BLaER1 (cell line): ENCODE data around the gene PDCL3.

ENCODE experiments used
- H3K27ac ChIP-seq: shearing (Covaris generic); formaldehyde crosslinking; 2 replicates; pipeline ENCODE4 v1.8.1; 2022
- H3K27me3 ChIP-seq: shearing (Covaris generic); formaldehyde crosslinking; 2 replicates; pipeline ENCODE4 v1.8.1; 2022
- H3K36me3 ChIP-seq: shearing (Covaris generic); formaldehyde crosslinking; 2 replicates; pipeline ENCODE4 v1.8.1; 2022
- H3K4me1 ChIP-seq: shearing (Covaris generic); formaldehyde crosslinking; 2 replicates; pipeline ENCODE4 v1.8.1; 2022
- H3K4me2 ChIP-seq: shearing (Covaris generic); formaldehyde crosslinking; 2 replicates; pipeline ENCODE4 v1.8.1; 2022
- H3K4me3 ChIP-seq: shearing (Covaris generic); formaldehyde crosslinking; 2 replicates; pipeline ENCODE4 v1.8.1; 2022
- H3K9ac ChIP-seq: shearing (Covaris generic); formaldehyde crosslinking; 2 replicates; pipeline ENCODE4 v1.8.1; 2022
- H3K9me3 ChIP-seq: shearing (Covaris generic); formaldehyde crosslinking; 2 replicates; pipeline ENCODE4 v1.8.1; 2022
- H4K20me1 ChIP-seq: shearing (Covaris generic); formaldehyde crosslinking; 2 replicates; pipeline ENCODE4 v1.8.1; 2022
- Cebpa-rat ChIP-seq: shearing (Covaris generic); IDR thresholded peaks from 2 replicates; pipeline ENCODE4 v1.8.1; 2022

Gene PDCL3

DNA sequence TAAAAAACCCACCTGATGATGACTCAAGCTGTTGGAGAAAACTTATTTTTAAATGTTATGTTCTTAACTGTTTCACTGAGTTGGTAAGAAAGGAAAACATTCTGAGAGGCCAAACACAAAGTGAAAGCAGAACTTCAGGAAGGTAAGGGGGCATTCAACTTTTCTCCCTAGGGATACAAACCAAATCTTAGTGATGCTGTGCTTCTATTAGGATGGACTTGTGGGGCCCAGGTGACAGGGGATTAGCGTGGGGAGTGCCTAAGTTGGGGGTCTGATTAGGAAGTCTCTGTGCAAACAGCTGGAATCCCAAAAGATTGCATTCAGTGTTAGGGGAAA, 18.5 kb downstream of the PDCL3 start:
- TF ChIP-seq Cebpa-rat = no peak
- no peaks in the 10 kb centered on the region for H3K27me3 ChIP-seq

GRCh38 chr2:100584816-100585215, 22.0 kb downstream of the PDCL3 start:
- Histone ChIP-seq H3K9me3 (no peaks in the 10 kb centered on the region), H3K4me3 (no peak overlapping the region), H3K27ac (no peak overlapping the region), H4K20me1 (no peaks in the 10 kb centered on the region), H3K27me3 (no peaks in the 10 kb centered on the region), H3K9ac (no peak overlapping the region), H3K4me2 (no peak overlapping the region), H3K36me3 (no peaks in the 10 kb centered on the region), H3K4me1 (peaks cover 30% of the 10 kb centered on the region)
- TF ChIP-seq Cebpa-rat = no peak

More for the DNA sequence above, 18.5 kb downstream of the PDCL3 start:
- Histone ChIP-seq H3K27ac (peak overlapping the region; percentile 87), H4K20me1 (no peaks in the 10 kb centered on the region), H3K9me3 (no peaks in the 10 kb centered on the region), H3K4me2 (peak overlapping the region; percentile 82), H3K4me3 (peak overlapping the region; percentile 38), H3K36me3 (peaks cover 16% of the 10 kb centered on the region; the same call in 1 of the 2 replicates), H3K4me1 (peaks cover 32% of the 10 kb centered on the region), H3K9ac (peak overlapping the region; percentile 74)

GRCh38 chr2:100588071-100588786, 25.4 kb downstream of the PDCL3 start:
- no peak for TF ChIP-seq Cebpa-rat
- Histone ChIP-seq H3K4me3 (no peak overlapping the region), H3K4me2 (no peak overlapping the region), H3K4me1 (no peaks in the 10 kb centered on the region; the same call in 1 of the 2 replicates), H3K9me3 (no peaks in the 10 kb centered on the region), H3K36me3 (no peaks in the 10 kb centered on the region), H4K20me1 (no peaks in the 10 kb centered on the region), H3K27ac (no peak overlapping the region), H3K9ac (no peak overlapping the region), H3K27me3 (no peaks in the 10 kb centered on the region)

DNA sequence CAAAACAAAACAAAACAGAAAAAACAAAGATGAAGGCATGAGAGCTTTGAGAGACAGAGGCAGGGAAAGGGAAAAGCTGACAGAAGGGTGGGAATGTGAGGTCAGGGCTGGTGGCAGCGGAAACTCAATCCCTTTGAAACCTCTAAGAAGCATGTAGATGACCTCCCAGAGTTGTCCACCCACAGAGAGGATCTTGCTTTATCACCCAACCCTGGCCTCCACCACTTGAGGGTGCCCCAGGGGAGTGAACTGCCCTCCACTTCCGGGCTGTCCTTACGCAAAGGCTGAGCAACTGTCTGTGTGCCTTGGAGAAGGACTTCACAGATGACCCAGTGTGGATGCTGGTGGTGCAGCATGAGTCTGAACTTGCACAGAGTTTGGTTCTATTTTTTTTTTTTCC, 26.7 kb downstream of the PDCL3 start:
- Histone ChIP-seq H3K4me1 (no peaks in the 10 kb centered on the region; the same call in 1 of the 2 replicates), H3K4me3 (no peak overlapping the region), H3K9ac (no peak overlapping the region), H3K27me3 (no peaks in the 10 kb centered on the region), H3K4me2 (no peak overlapping the region), H3K9me3 (no peaks in the 10 kb centered on the region), H4K20me1 (no peaks in the 10 kb centered on the region), H3K27ac (no peak overlapping the region), H3K36me3 (no peaks in the 10 kb centered on the region)
- no peak for TF ChIP-seq Cebpa-rat

DNA sequence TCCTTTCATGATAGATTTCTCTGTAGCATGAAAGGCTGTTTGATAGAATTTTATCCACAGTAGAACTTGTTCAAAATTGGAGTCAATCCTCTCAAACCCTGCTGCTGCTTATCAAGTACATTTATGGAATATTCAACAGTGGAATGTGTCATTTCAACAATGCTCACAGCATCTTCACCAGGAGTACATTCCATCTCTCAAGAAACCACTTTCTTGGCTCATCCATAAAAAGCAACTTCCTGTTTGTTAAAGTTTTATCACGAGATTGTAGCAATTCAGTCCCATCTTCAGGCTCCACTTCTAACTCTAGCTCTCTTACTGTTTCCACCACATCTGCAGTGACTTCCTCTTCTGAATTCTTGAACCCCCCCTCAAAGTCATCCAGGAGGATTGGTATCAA, 29.4 kb downstream of the PDCL3 start:
- Histone ChIP-seq H3K4me3 (no peak overlapping the region), H3K36me3 (no peaks in the 10 kb centered on the region), H3K27me3 (no peaks in the 10 kb centered on the region), H3K27ac (no peak overlapping the region), H3K4me1 (no peaks in the 10 kb centered on the region; the same call in 1 of the 2 replicates), H3K4me2 (no peak overlapping the region), H4K20me1 (no peaks in the 10 kb centered on the region), H3K9me3 (no peaks in the 10 kb centered on the region), H3K9ac (no peak overlapping the region)
- no peak for TF ChIP-seq Cebpa-rat

DNA sequence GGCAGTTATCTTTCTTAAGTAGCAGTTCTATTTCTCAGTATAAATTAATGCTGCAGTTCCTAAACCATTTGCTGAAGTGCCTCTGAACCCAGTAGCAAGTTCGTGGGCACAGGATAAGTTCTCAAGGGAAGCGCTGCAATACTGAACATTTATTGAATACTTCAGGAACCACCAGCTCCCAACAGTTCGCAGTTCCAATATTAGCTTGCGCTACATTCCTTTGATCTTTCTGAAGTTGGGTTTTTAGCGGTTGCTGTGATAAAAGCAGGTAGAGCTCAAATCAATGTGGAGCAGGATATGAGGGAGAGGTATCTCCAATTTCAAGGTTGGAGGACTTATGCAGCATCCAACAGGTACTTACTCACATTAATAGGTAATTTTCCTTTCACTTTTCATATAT, 33.7 kb downstream of the PDCL3 start:
- Histone ChIP-seq H3K9ac (no peak overlapping the region), H3K27me3 (no peaks in the 10 kb centered on the region), H4K20me1 (no peaks in the 10 kb centered on the region), H3K36me3 (no peaks in the 10 kb centered on the region), H3K27ac (no peak overlapping the region), H3K4me3 (no peak overlapping the region), H3K4me1 (no peaks in the 10 kb centered on the region; the same call in 1 of the 2 replicates), H3K4me2 (no peak overlapping the region), H3K9me3 (no peaks in the 10 kb centered on the region)
- no peak for TF ChIP-seq Cebpa-rat

GRCh38 chr2:100599566-100599965, 36.8 kb downstream of the PDCL3 start:
- no peak for TF ChIP-seq Cebpa-rat
- Histone ChIP-seq H3K4me1 (no peaks in the 10 kb centered on the region), H3K4me3 (no peak overlapping the region), H4K20me1 (no peaks in the 10 kb centered on the region), H3K27me3 (no peaks in the 10 kb centered on the region), H3K36me3 (no peaks in the 10 kb centered on the region), H3K4me2 (no peak overlapping the region), H3K27ac (no peak overlapping the region), H3K9me3 (no peaks in the 10 kb centered on the region), H3K9ac (no peak overlapping the region)

DNA sequence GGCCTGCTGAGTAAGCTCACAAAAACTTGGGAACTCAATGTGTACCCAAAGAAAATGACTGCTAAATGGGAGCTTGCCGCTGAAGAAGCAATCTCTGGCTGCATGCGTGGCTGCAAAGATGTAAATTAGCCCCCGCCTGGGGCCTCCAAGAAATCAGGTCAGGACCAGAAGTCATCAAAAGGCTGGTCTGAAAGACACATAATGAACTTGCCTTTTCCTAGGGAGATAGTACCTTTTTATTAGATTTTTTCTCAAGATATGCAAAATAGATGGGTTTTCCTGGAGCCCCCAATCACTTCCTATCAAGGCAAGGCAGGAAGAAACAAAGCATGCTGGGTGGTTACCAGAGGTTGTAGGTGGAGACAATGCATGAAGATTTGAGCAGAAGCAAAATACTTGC, 38.9 kb downstream of the PDCL3 start:
- TF ChIP-seq Cebpa-rat = no peak
- no peak overlapping the region for H3K4me3 ChIP-seq
- H3K27me3 ChIP-seq = no peaks in the 10 kb centered on the region
- no peaks in the 10 kb centered on the region for H3K4me1 ChIP-seq
- H3K27ac ChIP-seq = no peak overlapping the region
- H3K4me2 ChIP-seq = no peak overlapping the region
- H3K36me3 ChIP-seq = no peaks in the 10 kb centered on the region
- H3K9me3 ChIP-seq = no peaks in the 10 kb centered on the region
- no peaks in the 10 kb centered on the region for H4K20me1 ChIP-seq
- H3K9ac ChIP-seq = no peak overlapping the region

- Histone ChIP-seq H3K4me3 (no peak overlapping the region), H3K9me3 (no peaks in the 10 kb centered on the region), H3K4me2 (no peak overlapping the region), H3K27ac (no peak overlapping the region), H3K36me3 (no peaks in the 10 kb centered on the region), H3K27me3 (no peaks in the 10 kb centered on the region), H3K4me1 (no peaks in the 10 kb centered on the region), H4K20me1 (no peaks in the 10 kb centered on the region), H3K9ac (no peak overlapping the region)
- no peak for TF ChIP-seq Cebpa-rat
Measured at GRCh38 chr2:100603414-100603813, 40.6 kb downstream of the PDCL3 start.

DNA sequence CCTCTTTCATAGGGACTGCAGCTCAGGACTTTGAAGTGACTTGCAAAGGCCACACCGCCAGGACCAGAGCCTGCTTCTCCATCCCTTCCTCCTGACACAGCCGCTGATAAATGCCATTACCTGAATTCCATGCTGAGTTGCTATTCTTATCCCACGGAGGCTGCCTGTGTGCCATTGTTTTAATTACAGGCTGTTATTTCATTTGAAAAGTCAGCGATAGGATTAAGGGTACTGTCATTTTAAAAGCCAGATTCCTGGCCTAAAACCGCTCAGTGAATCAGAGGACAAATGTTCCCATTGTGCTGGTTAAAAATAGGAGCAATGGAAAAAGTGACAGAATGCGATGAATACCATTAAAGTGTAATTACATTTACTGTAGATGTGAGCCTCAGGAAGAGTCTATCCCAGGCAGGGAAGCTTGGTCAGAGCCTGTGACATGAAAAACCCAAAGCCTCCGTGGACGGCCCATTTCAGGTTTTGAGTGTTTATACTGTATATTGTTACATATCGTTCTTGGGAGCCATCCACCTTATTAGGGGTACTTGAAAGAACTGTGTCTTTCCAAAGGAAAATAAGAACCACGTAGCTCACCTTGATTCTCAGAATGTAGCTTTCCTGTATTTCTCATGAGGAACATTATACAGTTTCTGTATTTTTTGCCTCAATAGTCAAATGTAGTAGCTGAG, 41.3 kb downstream of the PDCL3 start:
- no peak for TF ChIP-seq Cebpa-rat
- no peaks in the 10 kb centered on the region for H3K4me1 ChIP-seq
- H3K4me3 ChIP-seq = no peak overlapping the region
- no peaks in the 10 kb centered on the region for H4K20me1 ChIP-seq
- no peak overlapping the region for H3K4me2 ChIP-seq
- H3K27ac ChIP-seq = no peak overlapping the region
- no peaks in the 10 kb centered on the region for H3K9me3 ChIP-seq
- H3K27me3 ChIP-seq = no peaks in the 10 kb centered on the region
- H3K9ac ChIP-seq = no peak overlapping the region
- no peaks in the 10 kb centered on the region for H3K36me3 ChIP-seq
